Liver (tissue), 3 donors: ENCODE measurements around the gene KYAT1.

Experiments used
- ATF3 ChIP-seq: IDR thresholded peaks from 2 replicates; pipeline ENCODE4 v1.6.1; 2016; ENCODE audit warnings: antibody characterized with exemption
- EGR1 ChIP-seq, 2 donors: IDR thresholded peaks; 2 replicates each; pipeline ENCODE4 v1.6.1; 2016 to 2018; ENCODE audit warnings: antibody characterized with exemption in 2 of 2, low read depth in 2 of 2
- GABPA ChIP-seq, 2 donors: IDR thresholded peaks in 1 of 2; conservative IDR thresholded peaks in 1 of 2; 2 replicates each; pipeline ENCODE4 v1.6.1; 2016; ENCODE audit warnings: antibody characterized with exemption in 2 of 2, mild to moderate bottlenecking in 1 of 2, moderate library complexity in 1 of 2
- HNF4A ChIP-seq, 2 donors: conservative IDR thresholded peaks; 2 replicates each; pipeline ENCODE4 v1.6.1; 2016; ENCODE audit warnings: antibody characterized with exemption in 2 of 2, mild to moderate bottlenecking in 2 of 2
- HNF4G ChIP-seq: IDR thresholded peaks from 2 replicates; pipeline ENCODE4 v1.6.1; 2016; ENCODE audit warnings: antibody characterized with exemption
- JUND ChIP-seq, 2 donors: IDR thresholded peaks; 2 replicates each; pipeline ENCODE4 v1.6.1; 2016; ENCODE audit warnings: antibody characterized with exemption in 2 of 2
- RAD21 ChIP-seq, 2 donors: IDR thresholded peaks; 2 replicates each; pipeline ENCODE4 v1.6.1; 2016; ENCODE audit warnings: antibody characterized with exemption in 2 of 2, mild to moderate bottlenecking in 2 of 2
- RXRA ChIP-seq, 2 donors: IDR thresholded peaks; 2 replicates each; pipeline ENCODE4 v1.6.1; 2017 to 2018; ENCODE audit warnings: antibody characterized with exemption in 2 of 2, mild to moderate bottlenecking in 1 of 2
- TAF1 ChIP-seq: conservative IDR thresholded peaks from 2 replicates; pipeline ENCODE4 v1.6.1; 2016; ENCODE audit warnings: antibody characterized with exemption, mild to moderate bottlenecking
- YY1 ChIP-seq: IDR thresholded peaks from 2 replicates; pipeline ENCODE4 v1.6.1; 2016; ENCODE audit warnings: antibody characterized with exemption, mild to moderate bottlenecking
- TF ChIP-seq, protein P1 (sequence below): fragments of 150-350 bp; IDR thresholded peaks from 2 replicates; pipeline ENCODE4 v1.5.1; 2017; ENCODE audit warnings: improper control_type of control experiment, low read depth, low read length; ENCODE audit not compliant: missing input control
- TF ChIP-seq, protein P2 (sequence below): IDR thresholded peaks from 2 replicates; pipeline ENCODE4 v1.6.1; 2016; ENCODE audit warnings: antibody characterized with exemption
- TF ChIP-seq, protein P3 (sequence below): IDR thresholded peaks from 2 replicates; pipeline ENCODE4 v1.6.1; 2016; ENCODE audit warnings: antibody characterized with exemption
- TF ChIP-seq, protein P4 (sequence below): IDR thresholded peaks from 2 replicates; pipeline ENCODE4 v1.6.1; 2016; ENCODE audit warnings: antibody characterized with exemption, mild to moderate bottlenecking
- donor health status: healthy.
- donor health status: healthy.

- TF ChIP-seq TAF1 (no peak), ATF3 (no peak), YY1 (no peak), HNF4A (conservative IDR thresholded peaks at IDR 0.05) (no peak), RAD21 (IDR thresholded peaks at IDR 0.05) (no peak), GABPA (IDR thresholded peaks at IDR 0.05 in 1 of 2, conservative IDR thresholded peaks at IDR 0.05 in 1 of 2) (no peak), RXRA (IDR thresholded peaks at IDR 0.05) (no peak), EGR1 (IDR thresholded peaks at IDR 0.05; ENCODE audit: low read depth in 2 of 2) (no peak), HNF4G (no peak), JUND (IDR thresholded peaks at IDR 0.05) (no peak)
- TF ChIP-seq, protein P1, sequence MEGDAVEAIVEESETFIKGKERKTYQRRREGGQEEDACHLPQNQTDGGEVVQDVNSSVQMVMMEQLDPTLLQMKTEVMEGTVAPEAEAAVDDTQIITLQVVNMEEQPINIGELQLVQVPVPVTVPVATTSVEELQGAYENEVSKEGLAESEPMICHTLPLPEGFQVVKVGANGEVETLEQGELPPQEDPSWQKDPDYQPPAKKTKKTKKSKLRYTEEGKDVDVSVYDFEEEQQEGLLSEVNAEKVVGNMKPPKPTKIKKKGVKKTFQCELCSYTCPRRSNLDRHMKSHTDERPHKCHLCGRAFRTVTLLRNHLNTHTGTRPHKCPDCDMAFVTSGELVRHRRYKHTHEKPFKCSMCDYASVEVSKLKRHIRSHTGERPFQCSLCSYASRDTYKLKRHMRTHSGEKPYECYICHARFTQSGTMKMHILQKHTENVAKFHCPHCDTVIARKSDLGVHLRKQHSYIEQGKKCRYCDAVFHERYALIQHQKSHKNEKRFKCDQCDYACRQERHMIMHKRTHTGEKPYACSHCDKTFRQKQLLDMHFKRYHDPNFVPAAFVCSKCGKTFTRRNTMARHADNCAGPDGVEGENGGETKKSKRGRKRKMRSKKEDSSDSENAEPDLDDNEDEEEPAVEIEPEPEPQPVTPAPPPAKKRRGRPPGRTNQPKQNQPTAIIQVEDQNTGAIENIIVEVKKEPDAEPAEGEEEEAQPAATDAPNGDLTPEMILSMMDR = no peak
- TF ChIP-seq, protein P2, sequence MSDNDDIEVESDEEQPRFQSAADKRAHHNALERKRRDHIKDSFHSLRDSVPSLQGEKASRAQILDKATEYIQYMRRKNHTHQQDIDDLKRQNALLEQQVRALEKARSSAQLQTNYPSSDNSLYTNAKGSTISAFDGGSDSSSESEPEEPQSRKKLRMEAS = no peak
- TF ChIP-seq, protein P3, sequence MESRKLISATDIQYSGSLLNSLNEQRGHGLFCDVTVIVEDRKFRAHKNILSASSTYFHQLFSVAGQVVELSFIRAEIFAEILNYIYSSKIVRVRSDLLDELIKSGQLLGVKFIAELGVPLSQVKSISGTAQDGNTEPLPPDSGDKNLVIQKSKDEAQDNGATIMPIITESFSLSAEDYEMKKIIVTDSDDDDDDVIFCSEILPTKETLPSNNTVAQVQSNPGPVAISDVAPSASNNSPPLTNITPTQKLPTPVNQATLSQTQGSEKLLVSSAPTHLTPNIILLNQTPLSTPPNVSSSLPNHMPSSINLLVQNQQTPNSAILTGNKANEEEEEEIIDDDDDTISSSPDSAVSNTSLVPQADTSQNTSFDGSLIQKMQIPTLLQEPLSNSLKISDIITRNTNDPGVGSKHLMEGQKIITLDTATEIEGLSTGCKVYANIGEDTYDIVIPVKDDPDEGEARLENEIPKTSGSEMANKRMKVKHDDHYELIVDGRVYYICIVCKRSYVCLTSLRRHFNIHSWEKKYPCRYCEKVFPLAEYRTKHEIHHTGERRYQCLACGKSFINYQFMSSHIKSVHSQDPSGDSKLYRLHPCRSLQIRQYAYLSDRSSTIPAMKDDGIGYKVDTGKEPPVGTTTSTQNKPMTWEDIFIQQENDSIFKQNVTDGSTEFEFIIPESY = no peak
- TF ChIP-seq, protein P4, sequence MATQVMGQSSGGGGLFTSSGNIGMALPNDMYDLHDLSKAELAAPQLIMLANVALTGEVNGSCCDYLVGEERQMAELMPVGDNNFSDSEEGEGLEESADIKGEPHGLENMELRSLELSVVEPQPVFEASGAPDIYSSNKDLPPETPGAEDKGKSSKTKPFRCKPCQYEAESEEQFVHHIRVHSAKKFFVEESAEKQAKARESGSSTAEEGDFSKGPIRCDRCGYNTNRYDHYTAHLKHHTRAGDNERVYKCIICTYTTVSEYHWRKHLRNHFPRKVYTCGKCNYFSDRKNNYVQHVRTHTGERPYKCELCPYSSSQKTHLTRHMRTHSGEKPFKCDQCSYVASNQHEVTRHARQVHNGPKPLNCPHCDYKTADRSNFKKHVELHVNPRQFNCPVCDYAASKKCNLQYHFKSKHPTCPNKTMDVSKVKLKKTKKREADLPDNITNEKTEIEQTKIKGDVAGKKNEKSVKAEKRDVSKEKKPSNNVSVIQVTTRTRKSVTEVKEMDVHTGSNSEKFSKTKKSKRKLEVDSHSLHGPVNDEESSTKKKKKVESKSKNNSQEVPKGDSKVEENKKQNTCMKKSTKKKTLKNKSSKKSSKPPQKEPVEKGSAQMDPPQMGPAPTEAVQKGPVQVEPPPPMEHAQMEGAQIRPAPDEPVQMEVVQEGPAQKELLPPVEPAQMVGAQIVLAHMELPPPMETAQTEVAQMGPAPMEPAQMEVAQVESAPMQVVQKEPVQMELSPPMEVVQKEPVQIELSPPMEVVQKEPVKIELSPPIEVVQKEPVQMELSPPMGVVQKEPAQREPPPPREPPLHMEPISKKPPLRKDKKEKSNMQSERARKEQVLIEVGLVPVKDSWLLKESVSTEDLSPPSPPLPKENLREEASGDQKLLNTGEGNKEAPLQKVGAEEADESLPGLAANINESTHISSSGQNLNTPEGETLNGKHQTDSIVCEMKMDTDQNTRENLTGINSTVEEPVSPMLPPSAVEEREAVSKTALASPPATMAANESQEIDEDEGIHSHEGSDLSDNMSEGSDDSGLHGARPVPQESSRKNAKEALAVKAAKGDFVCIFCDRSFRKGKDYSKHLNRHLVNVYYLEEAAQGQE = no peak
Measured at GRCh38 chr9:128798896-128799295, 82.9 kb downstream of the KYAT1 start.
